Measurements from ENCODE around the gene PRMT5.

GRCh38 chr14:22907429-22907828, 21.7 kb downstream of the PRMT5 start:
- TF ChIP-seq ZBTB7A (IDR thresholded peaks at IDR 0.05; ENCODE audit: low read depth): no peak
- TF ChIP-seq, protein P1, sequence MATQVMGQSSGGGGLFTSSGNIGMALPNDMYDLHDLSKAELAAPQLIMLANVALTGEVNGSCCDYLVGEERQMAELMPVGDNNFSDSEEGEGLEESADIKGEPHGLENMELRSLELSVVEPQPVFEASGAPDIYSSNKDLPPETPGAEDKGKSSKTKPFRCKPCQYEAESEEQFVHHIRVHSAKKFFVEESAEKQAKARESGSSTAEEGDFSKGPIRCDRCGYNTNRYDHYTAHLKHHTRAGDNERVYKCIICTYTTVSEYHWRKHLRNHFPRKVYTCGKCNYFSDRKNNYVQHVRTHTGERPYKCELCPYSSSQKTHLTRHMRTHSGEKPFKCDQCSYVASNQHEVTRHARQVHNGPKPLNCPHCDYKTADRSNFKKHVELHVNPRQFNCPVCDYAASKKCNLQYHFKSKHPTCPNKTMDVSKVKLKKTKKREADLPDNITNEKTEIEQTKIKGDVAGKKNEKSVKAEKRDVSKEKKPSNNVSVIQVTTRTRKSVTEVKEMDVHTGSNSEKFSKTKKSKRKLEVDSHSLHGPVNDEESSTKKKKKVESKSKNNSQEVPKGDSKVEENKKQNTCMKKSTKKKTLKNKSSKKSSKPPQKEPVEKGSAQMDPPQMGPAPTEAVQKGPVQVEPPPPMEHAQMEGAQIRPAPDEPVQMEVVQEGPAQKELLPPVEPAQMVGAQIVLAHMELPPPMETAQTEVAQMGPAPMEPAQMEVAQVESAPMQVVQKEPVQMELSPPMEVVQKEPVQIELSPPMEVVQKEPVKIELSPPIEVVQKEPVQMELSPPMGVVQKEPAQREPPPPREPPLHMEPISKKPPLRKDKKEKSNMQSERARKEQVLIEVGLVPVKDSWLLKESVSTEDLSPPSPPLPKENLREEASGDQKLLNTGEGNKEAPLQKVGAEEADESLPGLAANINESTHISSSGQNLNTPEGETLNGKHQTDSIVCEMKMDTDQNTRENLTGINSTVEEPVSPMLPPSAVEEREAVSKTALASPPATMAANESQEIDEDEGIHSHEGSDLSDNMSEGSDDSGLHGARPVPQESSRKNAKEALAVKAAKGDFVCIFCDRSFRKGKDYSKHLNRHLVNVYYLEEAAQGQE (IDR thresholded peaks at IDR 0.05; ENCODE audit: low read depth): no peak
- no peak for TF ChIP-seq EP300 (IDR thresholded peaks at IDR 0.05; ENCODE audit: borderline replicate concordance)
- no peak for TF ChIP-seq RAD21 (IDR thresholded peaks at IDR 0.05; ENCODE audit: low read depth)
- no peak for TF ChIP-seq EGR1 (IDR thresholded peaks at IDR 0.05)
- no peak for TF ChIP-seq CREB1 (IDR thresholded peaks at IDR 0.05; ENCODE audit: low read depth)
- no peak for TF ChIP-seq CEBPB (IDR thresholded peaks at IDR 0.05)
- TF ChIP-seq NFIC (IDR thresholded peaks at IDR 0.05): no peak
- no peak for TF ChIP-seq FOXM1 (IDR thresholded peaks at IDR 0.05; ENCODE audit: borderline replicate concordance, low read depth)
- no peak for TF ChIP-seq TEAD4 (IDR thresholded peaks at IDR 0.05)
- no peak for TF ChIP-seq YY1 (IDR thresholded peaks at IDR 0.05; ENCODE audit: low read depth)
